Pancreas (tissue), 10 donors: Measurements from ENCODE around the gene RAB11B. TPM values are rescaled to one million over a fixed set of nuclear protein-coding genes. Genes with fewer than 3 reads are reported as not detected.

Source experiments
- ATAC-seq, 4 donors: fragments of 200-7000 bp; cut with Tn5 transposase; one replicate each; pipeline versions ENCODE4 v1.8.0 to v1.9.1; 2020; ENCODE audit warnings: mild to moderate bottlenecking in 4 of 4, moderate library complexity in 4 of 4
- DNase-seq, 6 donors: peaks; one replicate each; pipeline ENCODE4 v3.0.0-alpha.2; 2020
- FAIRE-seq: peaks from 2 replicates; lab custom pipeline; 2012; peaks lifted over from hg19 to GRCh38; lab: Jason Lieb, UNC
- H3K27ac ChIP-seq, 4 donors: fragments of 200-600 bp; sonication (generic); 1 replicate in 3 of 4; 2 replicates in 1 of 4; pipeline versions ENCODE4 v1.5.0 to v1.8.0; 2020
- H3K27me3 ChIP-seq, 4 donors: fragments of 200-600 bp; one replicate each; pipeline ENCODE4 v1.8.0; 2021
- H3K36me3 ChIP-seq, 3 donors: fragments of 200-600 bp; sonication (generic) in 1 of 3; one replicate each; pipeline versions ENCODE4 v1.5.0 to v1.8.0; 2020 to 2021
- H3K4me1 ChIP-seq, 3 donors: fragments of 200-600 bp; one replicate each; pipeline ENCODE4 v1.8.0; 2021
- H3K4me3 ChIP-seq, 4 donors: fragments of 200-600 bp; sonication (generic) in 2 of 4; one replicate each; pipeline versions ENCODE4 v1.5.0 to v1.8.0; 2020 to 2021
- H3K9me3 ChIP-seq, 4 donors: fragments of 200-600 bp; one replicate each; pipeline ENCODE4 v1.8.0; 2021
- WGBS, 2 donors: extraction: QIAGEN DNeasy Blood & Tissue Kit; methylation state at CpG; one replicate each; pipeline ENCODE4 v1.1.7; 2013; 5-methylcytosine and 5-hydroxymethylcytosine counted together
- intact Hi-C, 3 donors: fragments of 100-400 bp; cut with DNase I; formaldehyde crosslinking; loops; one replicate each; pipeline versions ENCODE4 v1.11.1 to v1.14.2; 2022
- polyA plus RNA-seq, 2 donors: library from polyadenylated mRNA; stranded (reverse); fragments of 200-250 nt; gene quantifications; one replicate each; pipeline ENCODE4 v1.2.3, GENCODE V29; 2013
- total RNA-seq, 6 donors: library from RNA; stranded (reverse); fragmentation: NEBNext Ultra II Directional in 4 of 6; extraction: Animal tissue kit (Norgen Biotek cat#: 25700) in 4 of 6; gene quantifications; one replicate each; pipeline versions ENCODE4 v1.2.1 to v1.2.4, GENCODE V29; 2021 to 2023
- TF ChIP-seq, protein P1 (sequence below), 4 donors: fragments of 200-600 bp; sonication (generic) in 3 of 4; IDR thresholded peaks; one replicate each; pipeline versions ENCODE4 v1.5.0 to v1.8.0; 2021; ENCODE audit warnings: antibody characterized with exemption in 4 of 4
- donor health status: healthy with polysubstance abuse.
- donor health status: DM: no; HTN: no; CAD: no; lungs with moderate emphysema.
- donor health status: DM: no; HTN: no; CAD: no.
- donor health status: control.
- donor health status: control.
- donor health status: Bipolar disorder and iron deficiency.
- donor health status: DM: yes; HTN: yes; CAD: no.
- donor health status: DM: no; HTN: no; CAD: no.
- donor health status: DM: no; HTN: no; CAD: no.
- donor health status: DM: yes; HTN: yes; CAD: no.

The RAB11B gene
- total and polyA plus RNA-seq, 8 donors = 52.1 to 107 (median 60.5) TPM

DNA sequence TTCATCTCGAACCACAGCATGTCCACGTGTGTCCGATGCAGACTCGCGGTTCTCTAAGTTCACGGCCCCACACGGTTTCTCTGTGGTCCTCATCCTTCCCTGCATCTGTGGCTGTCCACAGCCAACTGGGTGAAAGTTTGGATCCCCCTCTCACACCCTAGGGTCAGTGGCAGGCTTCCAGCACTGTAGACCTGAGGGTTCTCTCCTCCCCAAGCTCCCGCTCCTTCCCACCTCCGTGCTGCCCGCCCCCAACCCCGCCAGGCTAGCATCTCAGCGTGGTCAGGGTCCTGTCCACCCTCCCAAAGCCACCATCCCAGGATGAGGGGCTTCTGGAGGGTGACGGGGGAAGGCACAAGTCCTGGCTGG is 23.2 kb upstream of the RAB11B start:
- ATAC-seq (peak; percentile 2 to 12 (median 9)), FAIRE-seq (no peak), DNase-seq (peak in 3 of 6 donors; percentile 63 to 87 (median 83))
- H3K4me1 ChIP-seq = peaks cover 34 to 37% (median 37%) of the 10 kb centered on the region in 3 donors
- H3K9me3 ChIP-seq = no peaks in the 10 kb centered on the region
- intact Hi-C loops = no loop called here
- TF ChIP-seq, protein P1, sequence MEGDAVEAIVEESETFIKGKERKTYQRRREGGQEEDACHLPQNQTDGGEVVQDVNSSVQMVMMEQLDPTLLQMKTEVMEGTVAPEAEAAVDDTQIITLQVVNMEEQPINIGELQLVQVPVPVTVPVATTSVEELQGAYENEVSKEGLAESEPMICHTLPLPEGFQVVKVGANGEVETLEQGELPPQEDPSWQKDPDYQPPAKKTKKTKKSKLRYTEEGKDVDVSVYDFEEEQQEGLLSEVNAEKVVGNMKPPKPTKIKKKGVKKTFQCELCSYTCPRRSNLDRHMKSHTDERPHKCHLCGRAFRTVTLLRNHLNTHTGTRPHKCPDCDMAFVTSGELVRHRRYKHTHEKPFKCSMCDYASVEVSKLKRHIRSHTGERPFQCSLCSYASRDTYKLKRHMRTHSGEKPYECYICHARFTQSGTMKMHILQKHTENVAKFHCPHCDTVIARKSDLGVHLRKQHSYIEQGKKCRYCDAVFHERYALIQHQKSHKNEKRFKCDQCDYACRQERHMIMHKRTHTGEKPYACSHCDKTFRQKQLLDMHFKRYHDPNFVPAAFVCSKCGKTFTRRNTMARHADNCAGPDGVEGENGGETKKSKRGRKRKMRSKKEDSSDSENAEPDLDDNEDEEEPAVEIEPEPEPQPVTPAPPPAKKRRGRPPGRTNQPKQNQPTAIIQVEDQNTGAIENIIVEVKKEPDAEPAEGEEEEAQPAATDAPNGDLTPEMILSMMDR (IDR thresholded peaks at IDR 0.05) = no peak
- no peaks in the 10 kb centered on the region for H3K27me3 ChIP-seq
- peak overlapping the region; percentile 41 to 81 (median 70) for H3K27ac ChIP-seq
- H3K36me3 ChIP-seq = peaks cover 0 to 27% (median 0%) of the 10 kb centered on the region in 3 donors
- H3K4me3 ChIP-seq = peak overlapping the region in 2 of 4 donors; percentile 23 to 93
- 27 to 43% methylated on average over 13 of the region's 13 CpGs for WGBS, 2 donors

DNA sequence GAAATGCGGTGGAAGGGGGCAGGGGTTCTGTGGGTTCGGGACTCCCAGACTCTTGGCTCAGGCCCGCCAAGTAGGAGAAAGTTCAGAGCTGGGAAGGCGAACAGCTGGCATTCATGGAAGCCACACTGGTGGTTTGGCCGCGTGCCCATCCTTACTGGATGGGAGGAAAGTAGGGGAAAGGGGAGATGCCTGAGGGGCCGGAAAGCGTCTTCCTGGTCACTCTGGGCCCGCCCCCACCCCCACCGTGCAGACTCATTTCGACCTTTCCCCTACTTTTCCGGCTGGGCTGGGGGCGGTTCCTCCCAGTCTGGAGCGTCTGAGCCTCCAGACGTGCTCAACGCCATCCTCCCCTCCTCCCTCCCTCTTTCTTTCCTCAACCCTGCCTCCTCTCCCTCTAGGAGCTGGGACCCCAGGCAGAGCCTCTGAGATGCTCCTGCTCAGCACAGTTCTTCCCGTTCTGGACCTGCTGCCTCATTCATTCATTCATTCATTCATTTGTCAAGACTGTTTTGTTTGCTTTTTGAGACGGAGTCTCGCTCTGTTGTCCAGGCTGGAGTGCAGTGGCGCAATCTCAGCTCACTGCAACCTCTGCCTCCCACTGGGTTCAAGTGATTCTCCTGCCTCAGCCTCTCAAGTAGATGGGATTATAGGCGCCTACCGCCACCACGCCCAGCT is 22.7 kb upstream of the RAB11B start:
- 17 to 19% methylated on average over 20 to 23 of the region's 23 CpGs for WGBS, 2 donors
- H3K4me3 ChIP-seq = peak overlapping the region in 2 of 4 donors; percentile 23 to 93
- H3K27me3 ChIP-seq = no peaks in the 10 kb centered on the region
- peaks cover 0 to 29% (median 0%) of the 10 kb centered on the region in 3 donors for H3K36me3 ChIP-seq
- peak overlapping the region; percentile 41 to 81 (median 70) for H3K27ac ChIP-seq
- peaks cover 31 to 34% (median 33%) of the 10 kb centered on the region in 3 donors for H3K4me1 ChIP-seq
- ATAC-seq (peak; percentile 52 to 78 (median 70)), FAIRE-seq (no peak), DNase-seq (peak; percentile 94 to 99 (median 98))
- no peaks in the 10 kb centered on the region for H3K9me3 ChIP-seq
- intact Hi-C loops = no loop called here
- TF ChIP-seq, protein P1 (IDR thresholded peaks at IDR 0.05) = no peak

DNA sequence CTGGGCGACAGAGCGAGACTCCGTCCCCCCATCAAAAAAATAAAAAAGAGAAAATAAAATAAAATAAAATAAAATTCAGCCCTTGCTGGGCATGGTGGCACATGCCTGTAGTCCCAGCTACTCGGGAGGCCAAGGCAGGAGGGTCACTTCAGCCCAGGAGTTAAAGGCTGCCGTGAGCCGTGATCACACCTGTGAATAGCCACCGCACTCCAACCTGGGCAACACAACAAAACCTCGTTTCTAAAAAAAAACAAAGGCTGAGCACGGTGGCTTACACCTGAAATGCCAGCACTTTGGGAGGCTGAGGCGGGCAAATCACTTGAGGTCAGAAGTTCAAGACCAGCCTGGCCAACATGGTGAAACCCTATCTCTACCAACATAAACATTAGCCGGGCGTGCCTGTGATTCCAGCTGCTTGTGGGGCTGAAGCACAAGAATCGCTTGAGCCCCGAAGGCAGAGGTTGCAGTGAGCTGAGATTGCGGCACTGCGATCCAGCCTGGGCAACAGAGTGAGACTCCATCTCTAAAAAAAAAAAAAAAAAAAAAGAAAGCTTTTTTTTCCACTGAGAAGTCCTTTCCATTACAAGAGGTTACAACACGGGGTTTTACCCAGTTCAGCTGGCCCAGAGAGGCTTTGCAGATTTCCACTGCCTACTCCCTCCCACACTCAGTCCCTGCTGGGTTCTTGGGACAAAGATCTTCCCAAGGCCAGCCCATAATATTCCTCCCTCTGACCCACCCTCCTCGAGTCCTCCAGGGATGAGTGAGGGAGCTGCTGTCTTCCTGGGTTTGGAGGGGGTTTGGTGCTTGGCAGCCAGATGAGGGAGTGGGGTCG is 19.8 kb upstream of the RAB11B start:
- ATAC-seq (no peak), DNase-seq (peak in 3 of 6 donors; percentile 10 to 20 (median 15)), FAIRE-seq (no peak)
- Histone ChIP-seq H3K27ac (peak overlapping the region in 1 of 4 donors; percentile 8), H3K36me3 (peaks cover 0 to 47% (median 0%) of the 10 kb centered on the region in 3 donors), H3K27me3 (no peaks in the 10 kb centered on the region), H3K4me3 (no peak overlapping the region), H3K4me1 (peaks cover 12 to 28% (median 22%) of the 10 kb centered on the region in 3 donors), H3K9me3 (no peaks in the 10 kb centered on the region)
- TF ChIP-seq, protein P1 (IDR thresholded peaks at IDR 0.05) = no peak
- 64 to 71% methylated on average over 19 of the region's 19 CpGs for WGBS, 2 donors
- intact Hi-C loops = no loop called here

DNA sequence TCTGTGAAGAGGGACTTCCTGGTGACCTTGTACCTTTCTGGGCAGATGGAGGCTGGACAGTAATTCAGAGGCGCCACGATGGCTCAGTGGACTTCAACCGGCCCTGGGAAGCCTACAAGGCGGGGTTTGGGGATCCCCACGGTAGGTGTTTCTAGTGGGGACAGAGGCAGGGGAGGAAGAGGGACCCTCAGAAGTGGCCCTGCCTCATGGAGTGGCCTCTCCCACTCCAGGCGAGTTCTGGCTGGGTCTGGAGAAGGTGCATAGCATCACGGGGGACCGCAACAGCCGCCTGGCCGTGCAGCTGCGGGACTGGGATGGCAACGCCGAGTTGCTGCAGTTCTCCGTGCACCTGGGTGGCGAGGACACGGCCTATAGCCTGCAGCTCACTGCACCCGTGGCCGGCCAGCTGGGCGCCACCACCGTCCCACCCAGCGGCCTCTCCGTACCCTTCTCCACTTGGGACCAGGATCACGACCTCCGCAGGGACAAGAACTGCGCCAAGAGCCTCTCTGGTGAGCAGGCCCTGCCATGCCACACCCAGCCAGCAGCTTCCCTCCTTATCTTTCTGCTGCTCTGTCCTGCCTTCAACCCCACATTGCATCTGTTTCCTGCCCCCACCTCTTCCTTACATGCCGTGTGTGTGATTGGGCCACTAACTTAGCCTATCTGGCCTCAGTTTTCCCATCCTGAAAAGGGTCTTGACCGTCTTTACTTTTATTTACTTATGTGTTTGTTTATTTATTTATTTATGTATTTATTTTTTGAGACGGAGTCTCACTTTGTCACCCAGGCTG is 19.0 kb upstream of the RAB11B start:
- Histone ChIP-seq H3K27ac (peak overlapping the region in 2 of 4 donors; percentile 8 to 13), H3K27me3 (no peaks in the 10 kb centered on the region), H3K9me3 (no peaks in the 10 kb centered on the region), H3K4me1 (peaks cover 12 to 28% (median 22%) of the 10 kb centered on the region in 3 donors), H3K36me3 (peaks cover 0 to 47% (median 0%) of the 10 kb centered on the region in 3 donors), H3K4me3 (no peak overlapping the region)
- 84 to 85% methylated on average over 27 to 28 of the region's 28 CpGs for WGBS, 2 donors
- TF ChIP-seq, protein P1 (IDR thresholded peaks at IDR 0.05) = no peak
- FAIRE-seq (no peak), ATAC-seq (no peak), DNase-seq (peak in 4 of 6 donors; percentile 4 to 65 (median 34))
- intact Hi-C loops = no loop called here
